GM10248 (cell line): ENCODE data around the gene ATP6V0A4.
"Not testable (repeated sequence)": the region's sequence is repeated elsewhere in the genome, so short reads cannot be mapped to it uniquely, and the experiment has no call there.

Experiments
- CTCF ChIA-PET: fragments of 300-600 bp; sonication (Branson Sonifier 250); formaldehyde crosslinking; extraction: SDS; loops from one replicate; lab custom pipeline; 2021; ENCODE audit warnings: antibody characterized with exemption; lab: Yijun Ruan, JAX
- POLR2A ChIA-PET: fragments of 350-650 bp; sonication (Branson Sonifier 250); formaldehyde crosslinking; extraction: SDS; loops from one replicate; lab custom pipeline; 2020; ENCODE audit warnings: antibody characterized with exemption; lab: Yijun Ruan, JAX
- DNase-seq: peaks from one replicate; pipeline ENCODE4 v3.0.0; 2012; ENCODE audit errors: extremely low spot score
- TF ChIP-seq, protein P1 (sequence below): IDR thresholded peaks from 2 replicates; pipeline ENCODE4 v1.5.1; 2012; ENCODE audit warnings: mild to moderate bottlenecking, low read depth; ENCODE audit errors: extremely low read depth, missing control alignments, control extremely low read depth

The ATP6V0A4 gene

DNA sequence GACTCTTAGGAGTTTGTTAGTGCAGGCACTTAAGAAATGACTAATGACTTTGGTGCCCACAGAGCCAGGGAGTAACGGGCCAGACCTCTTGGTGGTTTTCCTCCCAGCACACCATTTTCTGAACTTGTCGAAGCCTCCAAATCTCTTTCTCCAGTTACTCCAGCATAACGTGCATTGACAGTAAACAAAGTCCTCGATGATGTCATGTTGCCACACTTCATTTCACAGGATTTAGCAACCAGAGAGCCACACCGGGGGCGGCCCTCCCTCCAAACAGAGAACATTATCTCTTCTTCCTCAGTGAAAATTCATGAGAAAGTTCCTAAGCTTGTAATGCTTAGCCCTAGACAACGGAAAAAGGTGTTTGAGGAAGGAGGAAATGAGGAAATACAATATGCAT lies 92.8 kb downstream of the ATP6V0A4 start:
- ChIA-PET CTCF (no interaction called here), POLR2A (no interaction called here)
- TF ChIP-seq, protein P1, sequence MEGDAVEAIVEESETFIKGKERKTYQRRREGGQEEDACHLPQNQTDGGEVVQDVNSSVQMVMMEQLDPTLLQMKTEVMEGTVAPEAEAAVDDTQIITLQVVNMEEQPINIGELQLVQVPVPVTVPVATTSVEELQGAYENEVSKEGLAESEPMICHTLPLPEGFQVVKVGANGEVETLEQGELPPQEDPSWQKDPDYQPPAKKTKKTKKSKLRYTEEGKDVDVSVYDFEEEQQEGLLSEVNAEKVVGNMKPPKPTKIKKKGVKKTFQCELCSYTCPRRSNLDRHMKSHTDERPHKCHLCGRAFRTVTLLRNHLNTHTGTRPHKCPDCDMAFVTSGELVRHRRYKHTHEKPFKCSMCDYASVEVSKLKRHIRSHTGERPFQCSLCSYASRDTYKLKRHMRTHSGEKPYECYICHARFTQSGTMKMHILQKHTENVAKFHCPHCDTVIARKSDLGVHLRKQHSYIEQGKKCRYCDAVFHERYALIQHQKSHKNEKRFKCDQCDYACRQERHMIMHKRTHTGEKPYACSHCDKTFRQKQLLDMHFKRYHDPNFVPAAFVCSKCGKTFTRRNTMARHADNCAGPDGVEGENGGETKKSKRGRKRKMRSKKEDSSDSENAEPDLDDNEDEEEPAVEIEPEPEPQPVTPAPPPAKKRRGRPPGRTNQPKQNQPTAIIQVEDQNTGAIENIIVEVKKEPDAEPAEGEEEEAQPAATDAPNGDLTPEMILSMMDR = no peak
- no peak for DNase-seq

DNA sequence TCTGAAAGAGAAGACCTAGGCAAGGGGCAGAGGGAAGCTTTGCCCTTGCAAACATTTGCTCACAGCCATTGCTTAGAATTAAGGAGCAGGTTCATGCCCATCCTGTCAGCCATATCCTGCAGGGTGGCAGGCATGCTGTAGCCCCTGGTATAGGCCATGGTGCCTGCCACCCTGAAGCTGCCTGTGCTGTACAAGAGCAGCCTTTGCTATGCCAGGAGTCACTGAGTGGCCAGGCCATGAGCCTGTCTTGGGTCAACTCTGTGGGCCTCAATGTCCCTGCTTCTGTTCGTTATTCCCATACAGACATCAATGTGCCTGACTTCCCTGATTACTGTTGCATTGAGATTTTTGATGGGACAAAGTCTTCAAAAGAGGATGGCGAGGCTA lies 96.5 kb downstream of the ATP6V0A4 start:
- ChIA-PET CTCF (interaction anchor here (1.3 kb wide), 1 partner anchor 37 kb away, joined by 3 read pairs; no protein-coding TSS in a partner anchor), POLR2A (no interaction called here)
- DNase-seq = no peak
- TF ChIP-seq, protein P1 = no peak

DNA sequence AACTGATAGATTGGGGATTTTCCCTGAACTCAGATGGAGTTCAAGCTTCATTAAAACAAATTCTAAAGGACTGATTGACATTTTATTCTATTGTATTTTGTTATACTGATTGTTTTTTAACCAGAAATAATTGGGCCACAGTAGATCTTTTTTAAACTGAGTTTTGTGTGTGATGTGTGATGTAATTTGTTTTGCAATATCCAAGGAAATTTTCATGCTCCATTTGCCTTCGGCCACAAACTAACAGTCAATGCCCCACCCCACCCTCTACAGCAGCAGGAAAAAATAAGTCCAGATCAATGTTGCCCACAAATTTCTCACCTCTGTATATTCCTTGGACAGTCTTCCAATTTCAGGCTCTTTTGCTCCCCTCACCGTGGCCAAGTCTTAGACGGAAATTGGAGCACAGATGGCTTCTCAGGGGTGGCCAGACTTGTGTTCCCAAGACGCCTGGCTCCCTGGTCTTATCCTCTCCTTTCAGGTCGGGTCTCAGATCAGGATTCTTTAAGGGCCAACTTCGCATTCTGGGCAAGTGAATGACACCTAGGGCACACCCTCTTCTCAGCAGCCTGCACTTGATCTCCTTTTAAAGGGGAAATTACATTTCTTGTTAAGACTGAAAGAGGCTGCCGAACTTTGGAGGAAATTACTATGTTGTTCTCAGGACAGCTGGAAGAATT lies 97.0 kb downstream of the ATP6V0A4 start, which contains the start of gene SVOPL:
TSS of gene SVOPL (minus strand) at position 506 of the 680 bp plus-strand sequence. CDS start 22,317 bp downstream, outside the sequence.
- TF ChIP-seq, protein P1 = no peak
- ChIA-PET POLR2A (no interaction called here), CTCF (interaction anchor here (1.3 kb wide), 1 partner anchor 38 kb away, joined by 3 read pairs; no protein-coding TSS in a partner anchor)
- DNase-seq = no peak

DNA sequence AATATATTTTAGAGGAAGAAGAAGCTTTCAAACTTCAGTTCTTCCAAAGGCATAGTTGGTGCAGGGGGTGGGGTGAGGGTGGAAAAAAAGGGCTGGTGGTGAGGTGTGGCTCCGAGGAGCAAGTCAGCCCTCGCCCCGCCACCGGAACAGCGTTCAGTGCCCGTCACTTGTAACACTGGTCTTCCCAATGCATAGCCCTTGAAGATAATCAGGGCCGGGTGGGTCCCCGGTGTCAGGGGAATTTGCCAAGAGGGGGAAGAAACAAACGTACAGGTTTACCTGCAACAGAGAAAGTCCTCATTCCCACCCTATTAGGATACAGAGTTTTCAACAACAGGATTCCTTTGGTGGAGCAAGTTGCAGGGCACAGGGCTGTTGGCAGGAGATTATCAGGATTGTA lies 98.3 kb downstream of the ATP6V0A4 start:
- no peak for DNase-seq
- ChIA-PET POLR2A (no interaction called here), CTCF (no interaction called here)
- TF ChIP-seq, protein P1 = no peak

DNA sequence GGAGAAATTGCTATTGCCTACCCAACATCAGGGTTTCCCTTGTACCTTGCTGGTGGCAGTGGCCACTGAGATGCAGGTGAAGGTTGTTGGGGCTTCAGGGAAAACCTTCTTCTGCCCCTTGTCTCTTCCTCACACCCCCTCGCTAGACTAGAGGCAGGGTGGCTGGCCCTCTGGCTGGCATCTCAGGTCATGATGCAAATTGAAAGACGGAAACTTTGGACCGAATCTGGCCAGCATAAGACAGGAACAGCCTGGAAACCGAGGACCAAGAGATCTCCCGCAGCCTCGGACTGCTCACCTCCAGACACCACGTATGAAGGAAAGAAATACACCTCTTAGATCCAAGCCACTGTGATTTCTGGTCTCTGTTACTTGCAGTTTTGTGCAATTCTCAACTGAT lies 99.7 kb downstream of the ATP6V0A4 start:
- no peak for DNase-seq
- ChIA-PET POLR2A (no interaction called here), CTCF (no interaction called here)
- TF ChIP-seq, protein P1 = no peak

DNA sequence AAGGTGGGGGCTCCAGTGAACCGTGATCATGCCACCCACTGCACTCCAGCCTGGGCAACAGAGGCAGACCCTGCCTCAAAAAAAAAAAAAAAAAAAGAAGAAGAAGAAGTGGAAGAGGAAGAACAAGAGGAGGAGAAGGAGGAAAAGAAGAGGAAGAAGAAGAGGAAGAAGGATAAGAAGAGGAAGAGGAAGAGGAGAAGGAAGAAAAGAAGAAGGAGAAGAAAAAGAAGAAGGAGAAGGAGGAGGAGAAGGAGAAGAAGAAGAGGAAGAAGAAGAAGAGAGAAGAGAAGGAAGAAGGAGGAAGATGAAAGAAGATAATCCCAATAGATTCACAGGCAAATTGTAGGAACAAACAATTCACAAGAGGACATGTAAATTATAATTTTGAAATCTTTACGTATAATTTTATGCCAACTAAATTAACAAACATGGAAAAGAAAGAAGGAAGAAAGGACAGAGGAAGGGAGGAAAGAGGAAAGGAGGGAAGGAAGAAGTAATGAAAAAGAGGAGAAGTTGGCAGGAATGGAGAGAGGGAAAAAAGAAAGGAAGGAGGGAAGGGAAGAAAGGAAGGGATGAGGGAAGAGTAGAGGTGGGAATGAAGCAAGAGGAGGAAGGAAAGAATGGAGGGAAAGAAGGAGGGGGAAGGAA lies 100.3 kb downstream of the ATP6V0A4 start:
- DNase-seq = no peak
- ChIA-PET CTCF (no interaction called here), POLR2A (no interaction called here)
- TF ChIP-seq, protein P1 = no peak

DNA sequence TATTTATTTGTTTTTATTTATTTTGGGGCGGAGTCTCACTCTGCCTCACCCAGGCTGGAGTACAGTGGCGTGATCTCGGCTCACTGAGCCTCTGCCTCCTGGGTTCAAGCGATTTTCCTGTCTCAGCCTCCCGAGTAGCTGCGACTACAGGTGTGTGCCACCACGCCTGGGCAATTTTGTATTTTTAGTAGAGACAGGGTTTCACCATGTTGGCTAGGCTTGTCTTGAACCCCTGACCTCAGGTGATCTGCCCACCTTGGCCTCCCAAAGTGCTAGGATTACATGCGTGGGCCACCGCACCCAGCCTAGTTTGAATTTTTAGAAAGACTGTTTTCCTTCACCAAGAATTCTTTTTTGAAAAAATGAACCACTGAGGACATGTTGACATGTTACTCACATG lies 102.2 kb downstream of the ATP6V0A4 start:
- DNase-seq, CTCF ChIA-PET, POLR2A ChIA-PET: not testable (repeated sequence)
